K562 (cell line): ENCODE data around the gene CGB8. TPM values are rescaled to one million over a fixed set of nuclear protein-coding genes. Genes with fewer than 3 reads are reported as not detected.

Experiments
- BCL6 ChIP-seq: fragments of 250-450 bp; sonication (Bioruptor Pico); IDR thresholded peaks from 2 replicates; pipeline ENCODE4 v1.4.0; 2020
- CBFB ChIP-seq: sonication (generic); formaldehyde crosslinking; IDR thresholded peaks from 2 replicates; pipeline ENCODE4 v1.4.0; 2020; ENCODE audit warnings: mild to moderate bottlenecking, missing genetic modification reagents
- COPS2 ChIP-seq: fragments of 450-650 bp; conservative IDR thresholded peaks from 2 replicates; pipeline ENCODE4 v1.6.1; 2016; ENCODE audit warnings: mild to moderate bottlenecking, moderate library complexity
- CTCF ChIP-seq, 3 experiments: IDR thresholded peaks in 2 of 3; conservative IDR thresholded peaks in 1 of 3; 2 replicates each; pipeline ENCODE4 v1.5.1; 2011 to 2012; ENCODE audit warnings: low read length in 3 of 3, mild to moderate bottlenecking in 3 of 3, control low read depth in 2 of 3, improper control_type of control experiment in 1 of 3, inconsistent platforms in 1 of 3, low read depth in 1 of 3, mixed read lengths in 1 of 3, moderate library complexity in 1 of 3; ENCODE audit not compliant: insufficient read depth in 2 of 3
- DACH1 ChIP-seq: fragments of 450-650 bp; IDR thresholded peaks from 2 replicates; pipeline ENCODE4 v1.6.1; 2018; ENCODE audit not compliant: partially characterized antibody
- ETV5 ChIP-seq: sonication (generic); formaldehyde crosslinking; IDR thresholded peaks from 2 replicates; pipeline ENCODE4 v1.4.0; 2020; ENCODE audit warnings: low read depth, mild to moderate bottlenecking, missing genetic modification reagents
- HMGN3 ChIP-seq: IDR thresholded peaks from 2 replicates; pipeline ENCODE4 v1.6.1; 2011; ENCODE audit warnings: borderline replicate concordance, low read depth, mild to moderate bottlenecking, mixed read lengths, low read length; ENCODE audit not compliant: insufficient read length; ENCODE audit errors: extremely low read depth
- IRF2 ChIP-seq: sonication (generic); formaldehyde crosslinking; IDR thresholded peaks from 2 replicates; pipeline ENCODE4 v1.8.1; 2022; ENCODE audit warnings: mild to moderate bottlenecking, missing genetic modification reagents
- KDM1A ChIP-seq, 2 experiments: fragments of 450-650 bp; IDR thresholded peaks; 2 replicates each; pipeline ENCODE4 v1.6.1; 2016; ENCODE audit warnings: mild to moderate bottlenecking in 2 of 2
- KDM4B ChIP-seq, 2 experiments: fragments of 450-650 bp in 1 of 2; sonication (generic) in 1 of 2; IDR thresholded peaks; 2 replicates each; pipeline ENCODE4 v1.6.1; 2016 to 2017; ENCODE audit warnings: borderline replicate concordance in 2 of 2, antibody characterized with exemption in 1 of 2, low read depth in 1 of 2, mild to moderate bottlenecking in 1 of 2
- MXI1 ChIP-seq: IDR thresholded peaks from 2 replicates; pipeline ENCODE4 v1.6.1; 2011; ENCODE audit warnings: low read depth, mild to moderate bottlenecking, improper control_type of control experiment, low read length
- MYC ChIP-seq, 2 experiments: fragments of 250-450 bp in 1 of 2; sonication (Bioruptor Pico) in 1 of 2; IDR thresholded peaks; 2 replicates each; pipeline versions ENCODE4 v1.5.1 to v1.6.1; 2012 to 2021; ENCODE audit warnings: low read depth in 2 of 2, borderline replicate concordance in 1 of 2, improper control_type of control experiment in 1 of 2, low read length in 1 of 2, mild to moderate bottlenecking in 1 of 2, moderate library complexity in 1 of 2
- NFIC ChIP-seq: fragments of 450-650 bp; IDR thresholded peaks from 2 replicates; pipeline ENCODE4 v1.6.1; 2017; ENCODE audit warnings: mild to moderate bottlenecking, inconsistent platforms
- PHF20 ChIP-seq: fragments of 450-650 bp; IDR thresholded peaks from 2 replicates; pipeline ENCODE4 v1.6.1; 2018; ENCODE audit not compliant: partially characterized antibody
- POLR2A ChIP-seq: fragments of 450-650 bp; conservative IDR thresholded peaks from 2 replicates; pipeline ENCODE4 v1.6.1; 2016
- POLR2B ChIP-seq: fragments of 450-650 bp; IDR thresholded peaks from 2 replicates; pipeline ENCODE4 v1.6.1; 2018; ENCODE audit warnings: low read depth; ENCODE audit not compliant: partially characterized antibody
- POLR2G ChIP-seq: fragments of 200-400 bp; formaldehyde crosslinking; IDR thresholded peaks from 2 replicates; pipeline ENCODE4 v1.6.1; 2017; ENCODE audit warnings: low read depth, mild to moderate bottlenecking, antibody characterized with exemption, low read length, moderate library complexity
- TAF15 ChIP-seq: fragments of 200-400 bp; formaldehyde crosslinking; IDR thresholded peaks from 2 replicates; pipeline ENCODE4 v1.6.1; 2017; ENCODE audit warnings: mild to moderate bottlenecking, low read depth, low read length, moderate library complexity
- TSC22D4 ChIP-seq: fragments of 450-650 bp; IDR thresholded peaks from 2 replicates; pipeline ENCODE4 v1.6.1; 2016; ENCODE audit warnings: missing genetic modification characterization, missing biosample characterization, control low read depth
- ZNF57 ChIP-seq: fragments of 450-650 bp; formaldehyde crosslinking; IDR thresholded peaks from 2 replicates; pipeline ENCODE4 v1.4.0; 2020; ENCODE audit warnings: mild to moderate bottlenecking, moderate library complexity
- polyA plus RNA-seq, 8 experiments: library from polyadenylated mRNA; depleted of rRNA in 4 of 8; stranded (reverse) in 5 of 8; unstranded in 3 of 8; fragments of >200 nt; fragmentation: Nextera tagmentation in 2 of 8; fragmentation: Illumina TruSeq in 1 of 8; extraction: Ambion mirVana in 2 of 8; extraction: Trizol in 1 of 8; gene quantifications; 2 replicates each; pipeline versions ENCODE4 v1.2.1 to v1.2.3, GENCODE V29; 2011 to 2014; ENCODE audit warnings: inconsistent platforms in 1 of 8, missing spikeins in 1 of 8
- total RNA-seq, 7 experiments: library from RNA; depleted of rRNA in 6 of 7; stranded (reverse); fragments of >200 nt in 6 of 7; fragmentation: Illumina TruSeq in 2 of 7; extraction: Trizol in 2 of 7; gene quantifications; 2 replicates each; pipeline versions ENCODE4 v1.2.1 to v1.2.3, GENCODE V29; 2011 to 2021; ENCODE audit warnings: low replicate concordance in 1 of 7
- TF ChIP-seq, protein P1 (sequence below): fragments of 250-450 bp; sonication (Bioruptor Pico); IDR thresholded peaks from 2 replicates; pipeline ENCODE4 v1.9.0; 2021; ENCODE audit warnings: mild to moderate bottlenecking, inconsistent platforms
- TF ChIP-seq, protein P2 (sequence below): fragments of 450-650 bp; IDR thresholded peaks from 2 replicates; pipeline ENCODE4 v1.7.1; 2018; ENCODE audit warnings: mild to moderate bottlenecking, low read depth; ENCODE audit not compliant: partially characterized antibody

CGB8 gene
- total and polyA plus RNA-seq, 9 of the 15 experiments (the other 6 are each of a cell fraction or from before 2014, with no cell fraction given): not detected

DNA sequence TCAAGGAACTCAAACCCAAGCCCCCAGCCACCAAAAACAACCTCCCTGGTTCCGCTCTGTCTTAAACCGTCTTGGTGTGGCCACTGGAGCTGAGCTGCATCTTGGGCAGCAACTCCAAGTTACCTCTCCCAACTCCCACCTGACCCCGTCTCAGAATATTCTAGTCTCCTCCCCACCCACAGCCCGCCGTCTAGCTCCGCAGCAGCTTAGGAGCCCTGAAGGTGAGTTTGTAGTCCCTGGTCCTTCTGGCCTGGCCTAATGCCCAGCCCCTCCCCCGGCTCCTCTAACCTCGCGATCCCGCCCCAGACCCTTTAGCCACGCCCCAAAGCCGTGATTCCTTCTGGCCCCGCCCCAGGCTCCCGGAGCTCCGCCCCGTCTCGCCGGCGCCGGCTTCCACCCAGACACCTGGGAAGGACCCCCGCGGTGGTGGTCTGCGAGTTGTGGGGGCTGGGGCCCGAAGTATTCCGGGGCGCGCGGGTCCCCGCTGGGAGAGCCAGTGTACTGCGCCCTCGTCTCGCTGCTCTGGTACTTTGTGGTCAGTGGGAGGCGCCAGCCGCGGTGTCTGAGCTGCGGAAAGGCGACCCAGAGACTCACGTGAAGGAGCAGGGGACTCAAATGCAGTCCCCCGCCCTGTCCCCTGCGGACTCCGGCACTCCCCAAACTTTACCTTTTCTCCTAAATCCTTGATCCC is 29.5 kb downstream of the CGB8 start (continued):
- no peak for TF ChIP-seq COPS2
- TF ChIP-seq DACH1: no peak
- 0 out of 2 replicates have a peak, but pooled peaks have one; percentile 37 for TF ChIP-seq POLR2A
- TF ChIP-seq MYC (IDR thresholded peaks at IDR 0.05; ENCODE audit: low read depth, low read length): no peak
- TF ChIP-seq MYC (CRISPR knock-in tag; IDR thresholded peaks at IDR 0.05; ENCODE audit: borderline replicate concordance, low read depth): no peak
- TF ChIP-seq ZNF57 (CRISPR knock-in tag): no peak
- no peak for TF ChIP-seq MXI1
- peak; percentile 81 for TF ChIP-seq NFIC
- no peak for TF ChIP-seq BCL6
- TF ChIP-seq CTCF (IDR thresholded peaks at IDR 0.05 in 2 of 3, conservative IDR thresholded peaks at IDR 0.05 in 1 of 3; ENCODE audit: insufficient read depth in 2 of 3, low read depth in 1 of 3, low read length in 3 of 3): peak; percentile 28 to 81 (median 41); a peak in 5 of 6 replicates
- peak; percentile 65; the same call in 1 of the 2 replicates for TF ChIP-seq CBFB
- TF ChIP-seq POLR2B: no peak
- TF ChIP-seq TSC22D4: no peak
- TF ChIP-seq, protein P1, sequence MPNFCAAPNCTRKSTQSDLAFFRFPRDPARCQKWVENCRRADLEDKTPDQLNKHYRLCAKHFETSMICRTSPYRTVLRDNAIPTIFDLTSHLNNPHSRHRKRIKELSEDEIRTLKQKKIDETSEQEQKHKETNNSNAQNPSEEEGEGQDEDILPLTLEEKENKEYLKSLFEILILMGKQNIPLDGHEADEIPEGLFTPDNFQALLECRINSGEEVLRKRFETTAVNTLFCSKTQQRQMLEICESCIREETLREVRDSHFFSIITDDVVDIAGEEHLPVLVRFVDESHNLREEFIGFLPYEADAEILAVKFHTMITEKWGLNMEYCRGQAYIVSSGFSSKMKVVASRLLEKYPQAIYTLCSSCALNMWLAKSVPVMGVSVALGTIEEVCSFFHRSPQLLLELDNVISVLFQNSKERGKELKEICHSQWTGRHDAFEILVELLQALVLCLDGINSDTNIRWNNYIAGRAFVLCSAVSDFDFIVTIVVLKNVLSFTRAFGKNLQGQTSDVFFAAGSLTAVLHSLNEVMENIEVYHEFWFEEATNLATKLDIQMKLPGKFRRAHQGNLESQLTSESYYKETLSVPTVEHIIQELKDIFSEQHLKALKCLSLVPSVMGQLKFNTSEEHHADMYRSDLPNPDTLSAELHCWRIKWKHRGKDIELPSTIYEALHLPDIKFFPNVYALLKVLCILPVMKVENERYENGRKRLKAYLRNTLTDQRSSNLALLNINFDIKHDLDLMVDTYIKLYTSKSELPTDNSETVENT: no peak
- TF ChIP-seq KDM4B (IDR thresholded peaks at IDR 0.05; ENCODE audit: borderline replicate concordance in 2 of 2, low read depth in 1 of 2): no peak
- no peak for TF ChIP-seq IRF2 (CRISPR knock-in tag)
- TF ChIP-seq, protein P2, sequence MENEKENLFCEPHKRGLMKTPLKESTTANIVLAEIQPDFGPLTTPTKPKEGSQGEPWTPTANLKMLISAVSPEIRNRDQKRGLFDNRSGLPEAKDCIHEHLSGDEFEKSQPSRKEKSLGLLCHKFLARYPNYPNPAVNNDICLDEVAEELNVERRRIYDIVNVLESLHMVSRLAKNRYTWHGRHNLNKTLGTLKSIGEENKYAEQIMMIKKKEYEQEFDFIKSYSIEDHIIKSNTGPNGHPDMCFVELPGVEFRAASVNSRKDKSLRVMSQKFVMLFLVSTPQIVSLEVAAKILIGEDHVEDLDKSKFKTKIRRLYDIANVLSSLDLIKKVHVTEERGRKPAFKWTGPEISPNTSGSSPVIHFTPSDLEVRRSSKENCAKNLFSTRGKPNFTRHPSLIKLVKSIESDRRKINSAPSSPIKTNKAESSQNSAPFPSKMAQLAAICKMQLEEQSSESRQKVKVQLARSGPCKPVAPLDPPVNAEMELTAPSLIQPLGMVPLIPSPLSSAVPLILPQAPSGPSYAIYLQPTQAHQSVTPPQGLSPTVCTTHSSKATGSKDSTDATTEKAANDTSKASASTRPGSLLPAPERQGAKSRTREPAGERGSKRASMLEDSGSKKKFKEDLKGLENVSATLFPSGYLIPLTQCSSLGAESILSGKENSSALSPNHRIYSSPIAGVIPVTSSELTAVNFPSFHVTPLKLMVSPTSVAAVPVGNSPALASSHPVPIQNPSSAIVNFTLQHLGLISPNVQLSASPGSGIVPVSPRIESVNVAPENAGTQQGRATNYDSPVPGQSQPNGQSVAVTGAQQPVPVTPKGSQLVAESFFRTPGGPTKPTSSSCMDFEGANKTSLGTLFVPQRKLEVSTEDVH: no peak
- no peak for TF ChIP-seq TAF15
- TF ChIP-seq PHF20: no peak
- TF ChIP-seq ETV5 (CRISPR knock-in tag): no peak
- 0 out of 4 replicates have a peak, but pooled peaks of 1 of the 2 experiments have one; percentile 29 for TF ChIP-seq KDM1A (IDR thresholded peaks at IDR 0.05)
- TF ChIP-seq HMGN3: peak; percentile 28
- peak; percentile 62 for TF ChIP-seq POLR2G
